GM23338 (cell line): ENCODE measurements around the gene KANK3.

Experiments
- CREB1 ChIP-seq: fragments of 250-450 bp; sonication (Bioruptor Pico); IDR thresholded peaks from 2 replicates; pipeline ENCODE4 v1.5.0; 2020; ENCODE audit warnings: low read depth, mild to moderate bottlenecking, moderate library complexity
- EZH2 ChIP-seq: fragments of 200-600 bp; sonication (generic); IDR thresholded peaks from one replicate; pipeline ENCODE4 v1.8.0; 2017; ENCODE audit warnings: antibody characterized with exemption, mild to moderate bottlenecking, low read depth; ENCODE audit not compliant: unreplicated experiment
- EZH2phosphoT487 ChIP-seq: fragments of 200-600 bp; sonication (generic); IDR thresholded peaks from one replicate; pipeline ENCODE4 v1.8.1; 2018; ENCODE audit warnings: antibody characterized with exemption; ENCODE audit not compliant: unreplicated experiment
- JUNB ChIP-seq: IDR thresholded peaks from one replicate; pipeline ENCODE4 v1.6.1; 2016; ENCODE audit warnings: antibody characterized with exemption; ENCODE audit not compliant: unreplicated experiment
- POLR2AphosphoS5 ChIP-seq: IDR thresholded peaks from 2 replicates; pipeline ENCODE4 v1.6.1; 2016; ENCODE audit warnings: antibody characterized with exemption, low read depth
- STAT1 ChIP-seq: IDR thresholded peaks from one replicate; pipeline ENCODE4 v1.6.1; 2016; ENCODE audit warnings: antibody characterized with exemption; ENCODE audit not compliant: unreplicated experiment
- TF ChIP-seq, protein P1 (sequence below), 2 experiments: fragments of 200-600 bp in 1 of 2; sonication (generic) in 1 of 2; conservative IDR thresholded peaks; 2 replicates each; pipeline versions ENCODE4 v1.5.1 to v1.6.1; 2016 to 2017; ENCODE audit warnings: antibody characterized with exemption in 2 of 2, low read depth in 2 of 2, mild to moderate bottlenecking in 2 of 2, moderate library complexity in 1 of 2
- TF ChIP-seq, protein P2 (sequence below): IDR thresholded peaks from one replicate; pipeline ENCODE4 v1.6.1; 2018; ENCODE audit warnings: antibody characterized with exemption; ENCODE audit not compliant: unreplicated experiment

DNA sequence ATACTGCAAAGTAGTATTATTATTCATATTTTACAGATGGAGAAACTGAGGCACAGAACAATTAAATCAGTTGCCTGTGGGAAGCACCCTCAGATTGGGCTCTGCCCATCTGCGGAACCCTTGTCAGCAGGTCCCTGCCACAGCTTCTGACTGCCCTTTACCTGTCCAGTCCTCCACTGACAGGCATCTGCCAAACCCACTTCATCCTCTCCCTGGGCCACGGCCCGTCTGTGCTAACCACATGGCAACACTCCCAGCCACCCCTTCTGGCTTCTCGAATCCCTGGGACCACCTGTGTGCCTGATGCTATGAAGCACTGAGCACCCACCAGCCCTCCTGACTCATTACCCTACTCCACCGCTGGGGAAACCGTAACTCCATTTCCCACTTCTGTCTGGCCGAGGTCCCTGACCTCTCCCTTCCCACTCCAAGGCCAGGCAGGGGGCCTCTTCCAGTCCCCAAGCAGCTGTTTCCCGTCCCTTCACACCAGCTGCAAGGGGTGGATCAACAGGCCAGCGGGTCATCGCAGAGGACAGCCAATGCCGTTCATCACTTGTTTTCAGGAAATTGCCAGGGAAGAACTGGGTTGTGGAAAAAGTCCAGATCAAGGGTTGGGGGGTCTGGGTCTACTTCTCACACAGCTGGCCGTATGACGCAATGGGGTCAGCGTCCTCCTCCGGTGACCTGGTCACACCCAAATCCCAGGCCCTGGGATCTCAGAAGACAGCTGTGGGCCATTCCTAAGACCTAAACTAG is 2.5 kb downstream of the KANK3 start:
- TF ChIP-seq, protein P1, sequence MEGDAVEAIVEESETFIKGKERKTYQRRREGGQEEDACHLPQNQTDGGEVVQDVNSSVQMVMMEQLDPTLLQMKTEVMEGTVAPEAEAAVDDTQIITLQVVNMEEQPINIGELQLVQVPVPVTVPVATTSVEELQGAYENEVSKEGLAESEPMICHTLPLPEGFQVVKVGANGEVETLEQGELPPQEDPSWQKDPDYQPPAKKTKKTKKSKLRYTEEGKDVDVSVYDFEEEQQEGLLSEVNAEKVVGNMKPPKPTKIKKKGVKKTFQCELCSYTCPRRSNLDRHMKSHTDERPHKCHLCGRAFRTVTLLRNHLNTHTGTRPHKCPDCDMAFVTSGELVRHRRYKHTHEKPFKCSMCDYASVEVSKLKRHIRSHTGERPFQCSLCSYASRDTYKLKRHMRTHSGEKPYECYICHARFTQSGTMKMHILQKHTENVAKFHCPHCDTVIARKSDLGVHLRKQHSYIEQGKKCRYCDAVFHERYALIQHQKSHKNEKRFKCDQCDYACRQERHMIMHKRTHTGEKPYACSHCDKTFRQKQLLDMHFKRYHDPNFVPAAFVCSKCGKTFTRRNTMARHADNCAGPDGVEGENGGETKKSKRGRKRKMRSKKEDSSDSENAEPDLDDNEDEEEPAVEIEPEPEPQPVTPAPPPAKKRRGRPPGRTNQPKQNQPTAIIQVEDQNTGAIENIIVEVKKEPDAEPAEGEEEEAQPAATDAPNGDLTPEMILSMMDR (conservative IDR thresholded peaks at IDR 0.05; ENCODE audit: low read depth in 2 of 2) = peak; percentile 5 to 22; a peak in 3 of 4 replicates
- TF ChIP-seq POLR2AphosphoS5 = no peak
- TF ChIP-seq, protein P2, sequence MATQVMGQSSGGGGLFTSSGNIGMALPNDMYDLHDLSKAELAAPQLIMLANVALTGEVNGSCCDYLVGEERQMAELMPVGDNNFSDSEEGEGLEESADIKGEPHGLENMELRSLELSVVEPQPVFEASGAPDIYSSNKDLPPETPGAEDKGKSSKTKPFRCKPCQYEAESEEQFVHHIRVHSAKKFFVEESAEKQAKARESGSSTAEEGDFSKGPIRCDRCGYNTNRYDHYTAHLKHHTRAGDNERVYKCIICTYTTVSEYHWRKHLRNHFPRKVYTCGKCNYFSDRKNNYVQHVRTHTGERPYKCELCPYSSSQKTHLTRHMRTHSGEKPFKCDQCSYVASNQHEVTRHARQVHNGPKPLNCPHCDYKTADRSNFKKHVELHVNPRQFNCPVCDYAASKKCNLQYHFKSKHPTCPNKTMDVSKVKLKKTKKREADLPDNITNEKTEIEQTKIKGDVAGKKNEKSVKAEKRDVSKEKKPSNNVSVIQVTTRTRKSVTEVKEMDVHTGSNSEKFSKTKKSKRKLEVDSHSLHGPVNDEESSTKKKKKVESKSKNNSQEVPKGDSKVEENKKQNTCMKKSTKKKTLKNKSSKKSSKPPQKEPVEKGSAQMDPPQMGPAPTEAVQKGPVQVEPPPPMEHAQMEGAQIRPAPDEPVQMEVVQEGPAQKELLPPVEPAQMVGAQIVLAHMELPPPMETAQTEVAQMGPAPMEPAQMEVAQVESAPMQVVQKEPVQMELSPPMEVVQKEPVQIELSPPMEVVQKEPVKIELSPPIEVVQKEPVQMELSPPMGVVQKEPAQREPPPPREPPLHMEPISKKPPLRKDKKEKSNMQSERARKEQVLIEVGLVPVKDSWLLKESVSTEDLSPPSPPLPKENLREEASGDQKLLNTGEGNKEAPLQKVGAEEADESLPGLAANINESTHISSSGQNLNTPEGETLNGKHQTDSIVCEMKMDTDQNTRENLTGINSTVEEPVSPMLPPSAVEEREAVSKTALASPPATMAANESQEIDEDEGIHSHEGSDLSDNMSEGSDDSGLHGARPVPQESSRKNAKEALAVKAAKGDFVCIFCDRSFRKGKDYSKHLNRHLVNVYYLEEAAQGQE = no peak
- TF ChIP-seq EZH2 = no peak
- no peak for TF ChIP-seq EZH2phosphoT487
- no peak for TF ChIP-seq JUNB
- TF ChIP-seq STAT1 = no peak
- no peak for TF ChIP-seq CREB1 (CRISPR knock-in tag)
